CD4-positive, alpha-beta T cell treated with Interleukin-10 for 1 hour (primary cell): ENCODE measurements around the gene HBD.
"Not testable (repeated sequence)": the region's sequence is repeated elsewhere in the genome, so short reads cannot be mapped to it uniquely, and the experiment has no call there.

Experiments used
- DNase-seq: peaks from one replicate; pipeline ENCODE4 v3.0.0-alpha.2; 2020

Gene HBD

GRCh38 chr11:5234381-5234834 is at the start of gene HBD:
HBD (minus strand) TSS chr11:5234483; CDS start chr11:5234433, 50 bp downstream.
- DNase-seq, result no peak

- no peak for DNase-seq
Measured at GRCh38 chr11:5283882-5284281, 49.6 kb upstream of the HBD start.

GRCh38 chr11:5283086-5283485 is 48.8 kb upstream of the HBD start:
- no peak for DNase-seq

- DNase-seq, result no peak
Measured at GRCh38 chr11:5282628-5283027, 48.3 kb upstream of the HBD start.

- no peak for DNase-seq
Measured at GRCh38 chr11:5281596-5281995, 47.3 kb upstream of the HBD start.

GRCh38 chr11:5280582-5281102 is 46.4 kb upstream of the HBD start:
- DNase-seq, result no peak

- no peak for DNase-seq
Measured at GRCh38 chr11:5279471-5280090, 45.3 kb upstream of the HBD start.

GRCh38 chr11:5277807-5278382 is 43.6 kb upstream of the HBD start:
- DNase-seq, result no peak

GRCh38 chr11:5276697-5277096 is 42.4 kb upstream of the HBD start:
- no peak for DNase-seq

GRCh38 chr11:5275369-5276110 is 41.3 kb upstream of the HBD start:
- no peak for DNase-seq

GRCh38 chr11:5274395-5274794 is 40.1 kb upstream of the HBD start:
- no peak for DNase-seq

- no peak for DNase-seq
Measured at GRCh38 chr11:5272395-5273017, 38.2 kb upstream of the HBD start.

- no peak for DNase-seq
Measured at GRCh38 chr11:5269715-5270147, 35.4 kb upstream of the HBD start, which contains the start of gene HBE1. HBE1 (minus strand) TSS chr11:5269945; CDS start chr11:5269890, 55 bp downstream.

GRCh38 chr11:5267033-5267563 is 32.8 kb upstream of the HBD start:
- DNase-seq, result no peak

GRCh38 chr11:5266609-5267008 is 32.3 kb upstream of the HBD start:
- no peak for DNase-seq

GRCh38 chr11:5265832-5266231 is 31.5 kb upstream of the HBD start:
- no peak for DNase-seq

- no peak for DNase-seq
Measured at GRCh38 chr11:5258543-5259262, 24.4 kb upstream of the HBD start.

GRCh38 chr11:5257296-5257695 is 23.0 kb upstream of the HBD start:
- DNase-seq, result no peak

- DNase-seq, result not testable (repeated sequence)
Measured at GRCh38 chr11:5254646-5255413, 20.5 kb upstream of the HBD start, which contains the start of gene HBG2. HBG2 (minus strand) TSS chr11:5254781; CDS start chr11:5254728, 53 bp downstream.

- DNase-seq, result not testable (repeated sequence)
Measured at GRCh38 chr11:5254023-5254422, 19.7 kb upstream of the HBD start.

- DNase-seq, result not testable (repeated sequence)
Measured at GRCh38 chr11:5253440-5253839, 19.2 kb upstream of the HBD start.
